HG02571 (cell line): Measurements from ENCODE around the gene TTYH2.
"Not testable (repeated sequence)": the region's sequence is repeated elsewhere in the genome, so short reads cannot be mapped to it uniquely, and the experiment has no call there.

Experiments used
- ATAC-seq: cut with Tn5 transposase; IDR thresholded peaks from one replicate; pipeline ENCODE4 v1.9.1; 2021; ENCODE audit warnings: mild to moderate bottlenecking, moderate library complexity; ENCODE audit not compliant: unreplicated experiment

TTYH2 gene, protein sequence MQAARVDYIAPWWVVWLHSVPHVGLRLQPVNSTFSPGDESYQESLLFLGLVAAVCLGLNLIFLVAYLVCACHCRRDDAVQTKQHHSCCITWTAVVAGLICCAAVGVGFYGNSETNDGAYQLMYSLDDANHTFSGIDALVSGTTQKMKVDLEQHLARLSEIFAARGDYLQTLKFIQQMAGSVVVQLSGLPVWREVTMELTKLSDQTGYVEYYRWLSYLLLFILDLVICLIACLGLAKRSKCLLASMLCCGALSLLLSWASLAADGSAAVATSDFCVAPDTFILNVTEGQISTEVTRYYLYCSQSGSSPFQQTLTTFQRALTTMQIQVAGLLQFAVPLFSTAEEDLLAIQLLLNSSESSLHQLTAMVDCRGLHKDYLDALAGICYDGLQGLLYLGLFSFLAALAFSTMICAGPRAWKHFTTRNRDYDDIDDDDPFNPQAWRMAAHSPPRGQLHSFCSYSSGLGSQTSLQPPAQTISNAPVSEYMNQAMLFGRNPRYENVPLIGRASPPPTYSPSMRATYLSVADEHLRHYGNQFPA

DNA sequence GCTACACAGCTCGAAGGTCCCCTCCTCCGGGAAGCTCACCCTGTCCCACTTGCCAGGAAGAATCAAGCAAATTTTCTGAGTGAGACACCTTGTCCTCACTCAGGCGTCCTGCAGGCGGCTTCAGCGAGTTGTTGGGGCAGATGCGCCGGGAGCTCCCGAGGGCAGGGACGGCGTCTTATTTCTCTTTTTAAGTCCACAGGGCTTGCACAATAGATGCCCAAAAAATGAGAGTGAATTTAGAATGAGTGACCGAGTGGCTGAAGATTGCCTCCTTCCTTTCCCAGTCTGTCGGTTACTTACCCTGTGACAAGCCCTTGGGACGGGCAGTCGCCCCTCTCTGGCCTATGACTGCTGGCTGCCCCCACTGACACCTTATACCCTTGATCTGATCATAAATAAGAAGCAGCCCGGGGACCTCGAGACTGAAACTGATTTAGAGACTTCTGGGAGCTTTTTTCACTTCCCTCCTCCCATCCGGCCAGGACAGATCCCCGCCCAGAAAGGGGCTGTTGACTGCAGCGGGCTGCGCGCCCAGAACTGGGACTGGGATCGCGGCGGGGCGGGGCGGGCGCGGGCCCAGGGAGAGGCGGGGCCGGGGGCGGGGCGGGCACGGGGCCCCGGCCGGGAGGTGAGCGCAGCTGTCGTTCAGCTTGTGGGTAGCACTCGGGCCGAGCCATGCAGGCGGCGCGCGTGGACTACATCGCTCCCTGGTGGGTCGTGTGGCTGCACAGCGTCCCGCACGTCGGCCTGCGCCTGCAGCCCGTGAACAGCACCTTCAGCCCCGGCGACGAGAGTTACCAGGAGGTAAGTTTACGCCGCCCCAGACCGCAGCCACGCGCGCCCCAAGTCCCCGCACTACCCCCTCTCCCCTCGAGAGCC, at the start of gene TTYH2:
TTYH2 (plus strand) TSS at position 659 of the 879 bp plus-strand sequence; CDS start at position 676, 17 bp downstream.
- ATAC-seq, result peak; percentile 64

DNA sequence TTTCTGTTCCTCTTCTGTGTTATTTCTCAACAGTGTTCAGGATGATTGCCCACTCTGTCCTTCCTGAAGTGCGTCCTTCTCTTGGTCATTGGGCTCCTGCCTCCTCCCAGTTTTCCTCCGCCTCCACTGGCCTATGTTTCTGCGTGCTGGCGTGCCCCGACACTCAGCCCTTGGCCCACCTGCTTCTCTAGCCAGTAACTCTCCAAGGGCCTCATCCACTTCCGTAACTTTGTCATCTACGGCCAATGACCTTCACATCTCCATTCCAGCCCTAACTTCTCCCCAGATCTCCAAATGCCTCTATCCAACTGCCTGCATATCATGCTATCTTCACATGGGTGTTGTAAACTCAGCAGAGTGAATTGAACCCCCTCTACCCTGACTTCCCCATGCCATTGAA, 49.5 kb upstream of the TTYH2 start:
- ATAC-seq, result no peak

DNA sequence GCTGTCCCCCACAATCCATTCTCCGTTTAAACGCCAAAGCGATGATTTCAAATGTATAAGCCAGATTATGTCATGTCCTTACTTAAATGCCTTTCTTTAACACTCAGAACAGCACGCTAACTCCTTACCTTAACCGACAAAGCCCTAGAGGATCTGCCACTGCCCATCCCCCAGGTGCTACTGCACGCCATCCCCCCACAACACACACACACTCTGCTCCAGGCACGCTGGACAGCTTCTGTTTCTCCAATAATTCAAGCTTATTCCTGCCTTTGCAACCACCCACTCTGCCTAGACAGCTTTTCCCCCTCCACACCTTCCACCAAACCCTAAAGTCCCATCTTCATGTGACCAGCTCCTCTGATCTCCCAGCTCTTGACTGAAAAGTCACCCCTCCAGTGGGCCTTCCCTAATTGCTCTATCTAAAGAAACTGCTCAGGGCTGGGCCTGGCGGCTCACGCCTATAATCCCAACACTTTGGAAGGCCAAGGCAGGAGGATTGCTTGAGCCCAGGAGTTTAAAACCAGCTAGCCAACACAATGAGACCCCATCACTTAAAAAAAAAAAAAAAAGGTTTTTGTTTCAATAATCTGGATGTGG, 48.8 kb upstream of the TTYH2 start:
- no peak for ATAC-seq

DNA sequence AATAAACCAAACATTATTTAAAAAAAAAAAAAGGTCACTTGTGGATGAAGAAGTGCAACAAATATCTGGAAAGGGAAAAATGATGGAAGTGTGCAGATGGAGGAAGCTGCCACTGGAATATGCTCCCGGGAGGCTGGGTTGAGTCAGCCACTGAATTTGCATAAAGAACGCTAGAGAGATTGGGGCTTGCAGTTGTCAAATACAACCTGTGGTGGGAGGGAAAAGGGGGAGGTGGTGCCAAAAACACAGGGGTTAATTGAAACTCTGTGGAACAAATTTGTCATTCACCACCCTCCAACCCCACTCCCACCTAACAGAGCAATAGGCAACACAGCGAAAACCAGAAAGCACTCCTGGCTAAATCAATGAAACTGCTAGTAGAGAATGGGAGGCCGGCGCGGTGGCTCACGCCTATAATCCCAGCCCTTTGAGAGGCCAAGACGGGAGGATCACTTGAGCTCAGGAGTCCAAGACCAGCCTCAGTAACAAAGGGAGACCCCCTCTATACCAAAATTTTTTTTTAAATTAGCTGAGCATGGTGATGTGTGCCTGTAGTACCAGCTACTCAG, 47.5 kb upstream of the TTYH2 start:
- no peak for ATAC-seq

DNA sequence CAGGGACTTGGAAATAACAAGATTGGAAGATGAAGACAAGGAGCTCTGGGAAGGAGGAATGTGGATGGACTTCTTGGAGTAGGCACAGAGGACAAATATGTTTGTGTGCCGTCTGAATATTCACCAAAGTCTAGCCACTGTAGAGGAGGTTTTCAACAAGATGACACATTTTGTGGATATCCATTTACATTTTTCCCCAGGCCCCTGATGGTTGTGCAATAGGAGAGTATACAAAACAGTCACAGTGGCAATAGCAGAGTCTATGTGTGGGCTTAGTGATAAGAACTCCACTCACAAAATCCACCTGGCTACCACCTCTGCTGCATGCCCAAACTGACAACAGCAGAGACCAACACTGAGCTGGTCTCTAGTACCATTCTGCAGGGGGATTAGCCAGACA, 42.4 kb upstream of the TTYH2 start:
- no peak for ATAC-seq

DNA sequence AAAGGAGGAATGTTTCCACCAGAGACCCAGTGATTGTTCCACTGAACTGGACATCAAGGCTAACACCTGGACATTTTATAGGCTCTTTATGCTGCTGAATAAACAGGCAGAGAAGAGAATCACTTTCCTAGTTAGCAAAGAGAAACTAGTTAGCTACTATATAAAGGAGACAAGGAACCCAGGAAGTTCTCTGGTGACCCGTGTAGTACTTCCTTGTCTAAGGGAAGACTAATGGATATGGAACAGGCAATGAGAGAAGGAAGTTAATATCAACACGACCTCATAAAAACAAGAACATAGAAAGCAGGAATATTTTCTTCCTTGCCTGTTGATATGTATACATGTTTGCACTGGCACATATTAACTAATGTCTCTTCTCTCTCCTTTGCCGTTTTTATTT, 40.7 kb upstream of the TTYH2 start:
- ATAC-seq, result no peak

DNA sequence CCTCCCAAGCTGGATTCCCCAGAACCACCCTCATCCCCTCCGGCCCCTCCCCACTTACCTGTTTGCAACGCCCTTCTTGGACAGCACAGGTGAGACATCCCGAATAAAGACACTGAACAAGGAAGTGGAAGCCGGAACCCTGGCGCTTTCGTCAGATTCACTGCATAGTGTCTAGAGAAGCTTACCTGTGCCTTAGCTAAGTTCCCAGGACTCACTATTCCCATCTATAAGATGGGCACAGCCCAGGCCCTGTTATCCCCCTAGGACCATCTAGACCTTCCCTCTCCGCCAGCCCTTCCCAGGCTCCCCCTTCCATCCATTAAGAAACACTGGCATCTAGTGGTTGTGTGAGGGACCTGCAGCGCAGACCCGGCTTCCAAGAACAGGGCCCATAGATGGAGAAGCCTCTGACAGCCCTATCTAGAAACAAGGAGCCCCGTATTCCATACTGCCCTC, 36.8 kb upstream of the TTYH2 start:
- no peak for ATAC-seq

DNA sequence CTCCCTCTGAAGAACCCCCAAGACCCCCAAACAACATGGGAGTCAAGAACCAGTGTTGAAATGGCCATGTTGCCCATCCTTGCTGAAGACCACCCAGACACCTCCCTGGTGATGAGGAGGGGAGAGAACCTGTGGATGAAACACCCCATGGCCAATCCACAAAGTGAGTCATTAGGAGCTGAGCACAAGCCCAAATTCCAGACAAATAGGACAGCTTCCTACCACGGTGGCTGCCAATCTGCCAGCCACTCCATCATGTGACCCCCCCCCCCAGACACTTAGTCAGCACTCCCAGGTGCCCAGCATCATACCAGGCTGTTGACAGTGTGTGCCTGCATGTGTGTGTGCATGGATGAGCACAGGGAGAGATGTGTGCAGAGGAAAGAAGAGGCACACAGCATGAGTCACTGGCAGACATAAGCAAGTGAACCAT, 36.3 kb upstream of the TTYH2 start:
- no peak for ATAC-seq

DNA sequence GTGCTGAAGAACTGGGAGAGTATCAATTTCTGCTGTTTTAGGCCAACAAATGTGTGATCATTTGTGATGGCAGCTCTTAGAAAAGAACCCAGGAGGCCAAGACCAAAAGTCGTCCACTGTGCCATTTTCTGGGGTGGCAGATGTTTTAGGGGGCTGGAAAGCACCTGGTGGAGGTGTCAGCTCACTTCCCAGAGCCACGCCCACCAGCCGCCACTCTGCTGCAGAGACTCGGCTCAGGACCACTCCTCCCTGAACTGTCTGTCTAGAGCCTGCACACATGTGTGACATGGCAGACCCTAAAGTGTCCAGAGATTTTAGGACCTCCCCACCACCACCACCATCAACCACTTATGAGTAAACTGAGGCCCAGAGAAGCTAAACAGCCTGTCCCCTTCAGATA, 33.8 kb upstream of the TTYH2 start:
- no peak for ATAC-seq

DNA sequence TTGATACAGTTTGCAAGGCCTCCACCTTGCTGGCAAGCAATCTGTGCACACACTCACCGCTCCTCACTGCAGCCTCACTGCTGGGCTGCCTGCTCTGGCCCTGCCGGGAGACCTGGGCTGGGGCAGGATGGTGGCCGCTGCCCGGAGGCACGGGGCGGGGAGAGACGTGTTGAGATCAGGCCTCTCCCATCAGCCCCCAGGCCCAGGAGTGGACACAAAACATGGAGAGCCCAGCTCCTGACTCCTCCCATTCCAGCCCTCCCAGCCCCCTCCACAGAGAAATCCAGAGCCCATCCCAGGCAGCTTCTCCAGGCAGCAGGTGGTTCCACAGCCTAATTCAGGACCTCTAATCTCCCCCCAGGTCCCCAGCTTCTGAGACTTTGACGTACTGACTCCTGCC, 33.0 kb upstream of the TTYH2 start:
- no peak for ATAC-seq

DNA sequence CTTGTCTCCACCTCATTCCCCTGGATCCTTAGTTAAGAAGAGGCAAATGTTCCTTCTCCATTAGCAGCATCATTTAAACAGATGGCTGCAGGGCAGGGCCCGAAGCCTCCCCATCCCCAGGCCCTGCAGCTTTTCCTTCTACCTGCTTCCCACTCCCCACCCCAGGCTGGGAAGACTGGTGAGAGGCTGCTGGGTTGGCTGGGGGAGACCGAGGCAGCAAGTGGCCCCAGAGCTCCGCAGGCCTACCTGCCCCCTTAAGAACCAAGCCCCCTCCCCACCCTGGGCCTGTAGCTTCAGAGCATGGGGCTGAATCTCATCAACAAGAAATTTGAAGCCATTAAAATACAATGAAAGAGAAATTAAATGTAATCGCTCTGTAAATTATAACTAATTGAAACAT, 32.0 kb upstream of the TTYH2 start:
- no peak for ATAC-seq

DNA sequence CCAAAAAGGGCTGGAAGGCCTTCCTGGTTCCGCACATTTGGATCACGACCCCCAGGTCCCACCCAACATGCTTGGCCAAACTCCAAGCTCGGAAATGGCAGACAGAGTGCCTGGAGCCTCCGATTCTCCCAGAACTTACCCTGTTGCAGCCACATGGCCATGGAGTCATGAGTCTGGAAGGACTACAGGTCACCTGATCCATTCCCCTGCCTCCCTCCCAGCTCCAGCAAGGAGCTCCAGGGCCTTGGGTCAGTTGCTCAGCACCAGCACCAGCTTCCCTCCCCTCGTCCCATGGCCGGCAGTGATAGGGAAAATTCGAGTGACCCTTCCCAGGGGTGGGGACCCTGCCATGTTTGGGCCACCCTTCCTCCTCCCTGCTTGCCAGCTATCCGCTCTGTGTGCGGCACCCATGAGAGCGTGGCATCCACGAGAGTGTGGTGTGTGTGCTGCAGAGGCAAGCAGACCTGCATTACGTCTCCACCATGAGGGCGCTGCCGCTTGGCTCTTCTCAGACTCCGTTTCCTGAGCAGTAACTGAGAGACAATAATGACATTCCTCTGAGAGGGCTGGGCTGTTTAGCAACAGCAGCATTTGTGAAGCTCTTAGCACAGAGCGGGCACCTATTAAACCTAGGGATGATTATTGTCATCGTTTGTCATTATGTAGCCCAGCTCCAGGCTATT, 31.2 kb upstream of the TTYH2 start:
- ATAC-seq, result no peak

DNA sequence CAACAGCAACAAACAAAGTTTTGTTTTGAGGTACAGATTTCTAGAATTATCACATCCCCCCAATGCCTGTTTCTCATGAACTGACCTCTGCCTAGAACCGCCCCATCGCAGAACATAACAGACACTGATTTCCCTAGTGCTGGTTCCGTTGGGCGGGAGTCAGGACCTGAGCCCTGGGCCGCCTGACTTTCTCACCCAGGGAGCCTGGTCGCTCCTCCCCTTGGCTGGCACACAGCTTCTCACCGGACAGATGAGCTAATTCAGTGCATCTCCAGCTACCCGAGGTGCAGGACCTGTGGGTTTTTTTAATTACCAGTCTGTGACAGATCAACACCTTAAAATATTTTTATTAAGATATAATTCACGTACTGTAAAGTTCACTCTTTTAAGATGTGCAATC, 30.0 kb upstream of the TTYH2 start:
- ATAC-seq, result no peak

DNA sequence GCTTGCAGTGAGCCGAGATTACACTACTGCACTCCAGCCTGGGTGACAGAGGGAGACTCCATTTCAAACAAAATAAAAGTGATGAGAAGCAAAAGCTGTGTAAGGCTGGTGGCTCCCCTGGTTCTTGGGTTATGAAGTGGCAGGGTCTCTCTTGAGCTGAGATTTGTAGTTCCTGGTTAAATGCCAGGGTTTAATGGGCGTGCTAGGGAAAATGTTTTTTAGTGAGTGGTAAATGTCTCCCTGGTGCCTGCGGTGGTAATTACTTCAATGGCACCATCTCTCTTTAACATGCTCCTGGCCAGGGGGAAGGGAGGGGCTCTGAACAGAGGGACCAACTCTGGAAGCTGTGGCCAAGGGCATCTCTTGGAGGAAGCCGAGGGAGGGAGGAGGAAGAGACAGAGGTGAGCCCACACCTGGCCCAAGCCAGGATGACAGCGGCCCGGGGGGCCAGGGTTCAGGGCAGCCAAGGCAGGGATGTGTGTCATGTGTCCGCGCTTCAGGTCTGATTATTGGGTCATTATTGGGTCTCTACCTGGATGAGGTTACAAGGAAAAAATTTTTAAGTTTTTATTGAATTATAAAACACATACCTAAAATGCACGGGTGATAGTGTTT, 27.7 kb upstream of the TTYH2 start:
- ATAC-seq, result no peak

DNA sequence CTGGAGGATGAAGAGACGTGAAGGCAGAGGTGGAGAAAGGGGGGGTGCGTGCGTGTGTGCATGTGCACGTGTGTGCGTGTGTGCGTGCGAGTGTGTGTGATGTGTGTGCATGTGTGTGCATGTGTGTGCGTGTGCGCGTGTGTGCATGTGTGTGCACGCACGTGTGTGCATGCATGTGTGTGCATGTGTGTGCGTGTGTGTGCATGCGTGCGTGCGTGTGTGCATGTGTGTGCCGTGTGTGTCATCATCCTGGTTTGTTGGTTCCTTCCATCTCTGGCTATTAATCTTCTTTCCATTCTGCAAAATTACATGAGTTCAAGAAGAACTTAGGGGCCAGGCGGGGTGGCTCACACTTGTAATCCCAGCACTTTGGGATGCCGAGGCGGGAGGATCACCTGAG, 26.9 kb upstream of the TTYH2 start:
- no peak for ATAC-seq

DNA sequence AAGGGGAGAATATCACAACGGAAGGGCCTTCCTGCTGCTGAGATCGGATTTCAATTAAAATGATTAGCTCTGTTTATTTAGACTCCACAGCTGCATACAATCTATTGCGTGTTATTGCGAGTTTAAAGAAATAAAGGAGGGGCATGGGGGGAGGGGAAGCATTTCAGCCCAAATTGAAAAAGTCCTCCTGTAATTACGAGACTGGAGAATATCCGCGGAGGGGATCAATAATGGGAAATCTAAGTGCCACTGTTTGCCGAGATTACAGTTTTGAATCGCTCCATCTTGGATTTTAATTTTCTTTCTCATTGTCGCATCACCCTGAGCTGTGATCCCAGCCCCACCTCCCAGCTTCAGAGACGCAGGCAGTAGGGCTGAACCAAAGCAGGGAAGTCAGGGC, 25.6 kb upstream of the TTYH2 start:
- ATAC-seq, result no peak

DNA sequence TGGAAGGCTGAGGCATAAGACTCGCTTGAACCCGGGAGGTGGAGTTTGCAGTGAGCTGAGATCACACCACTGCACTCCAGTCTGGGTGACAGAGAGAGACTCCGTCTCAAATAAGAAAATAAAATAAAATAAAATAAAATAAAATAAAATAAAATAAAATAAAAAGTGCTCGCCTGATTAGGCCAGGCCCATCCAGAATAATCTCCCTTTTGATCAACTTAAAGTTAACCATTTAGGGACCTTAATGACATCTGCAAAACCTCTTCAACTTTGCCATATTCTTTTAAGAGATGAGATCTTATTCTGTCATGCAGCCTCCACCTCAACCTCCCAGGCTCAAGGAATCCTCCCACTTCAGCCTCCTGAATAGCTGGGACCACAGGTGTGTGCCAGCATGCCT, 24.7 kb upstream of the TTYH2 start:
- not testable (repeated sequence) for ATAC-seq

DNA sequence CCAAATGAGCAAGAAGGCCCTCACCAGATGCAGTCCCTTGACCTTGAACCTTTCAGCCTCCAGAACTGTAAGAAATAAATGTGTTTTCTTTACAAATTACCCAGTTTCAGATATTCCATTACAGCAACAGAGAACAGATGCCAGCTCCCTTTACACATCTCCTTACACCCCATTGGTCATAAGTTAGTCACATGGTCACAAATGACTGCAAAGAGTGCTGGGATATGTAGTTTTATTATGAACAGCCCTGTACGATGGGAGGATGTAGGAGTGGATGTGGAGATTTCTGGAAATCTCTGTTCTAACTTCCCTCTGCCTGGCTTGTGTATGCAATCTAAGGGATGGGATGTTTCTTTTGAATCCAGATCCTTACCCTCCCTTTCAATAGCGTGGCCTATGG, 23.2 kb upstream of the TTYH2 start:
- ATAC-seq, result no peak

DNA sequence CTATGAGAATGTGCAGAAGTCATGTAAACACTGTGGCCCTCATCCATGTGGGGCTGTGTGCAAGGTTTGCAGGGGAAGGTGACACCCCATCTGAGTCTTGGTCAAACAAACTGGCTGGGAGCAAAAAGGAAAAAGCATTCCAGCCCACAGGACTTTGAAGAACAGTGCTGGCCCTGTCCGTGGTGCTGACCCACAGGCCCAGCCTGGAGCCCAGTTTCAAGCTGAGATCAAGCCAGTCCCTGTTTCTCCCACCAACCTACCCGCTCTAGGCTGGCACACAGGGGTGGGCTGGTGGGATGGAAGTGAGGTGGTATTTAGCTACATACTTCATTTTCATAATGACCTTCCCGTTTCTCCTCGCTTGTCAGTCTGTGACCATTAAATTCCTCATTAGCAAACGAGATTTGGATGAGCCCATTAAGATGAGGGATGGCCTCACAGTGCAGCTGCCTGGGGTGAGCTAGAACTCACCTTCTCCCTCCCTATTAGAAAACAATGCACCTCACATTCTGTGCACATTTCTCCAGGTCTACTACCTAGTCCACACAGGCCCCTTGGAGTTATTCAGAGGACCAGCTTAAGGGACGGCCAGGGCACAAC, 22.5 kb upstream of the TTYH2 start:
- ATAC-seq, result no peak
